H1 (cell line): Measurements from ENCODE around the gene GFOD1. TPM values are rescaled to one million over a fixed set of nuclear protein-coding genes. Genes with fewer than 3 reads are reported as not detected.

Experiments
- CTCF ChIA-PET: fragments of 300-600 bp; sonication (Branson Sonifier 250); formaldehyde crosslinking; loops from one replicate; lab custom pipeline; 2021; ENCODE audit not compliant: partially characterized antibody; lab: Charles Lee
- POLR2A ChIA-PET: fragments of 300-600 bp; sonication (Branson Sonifier 250); formaldehyde crosslinking; loops from one replicate; lab custom pipeline; 2021; ENCODE audit warnings: inconsistent platforms; ENCODE audit not compliant: partially characterized antibody; lab: Charles Lee
- DNase-seq, 2 experiments: peaks; one replicate each; pipeline versions ENCODE4 v3.0.0 to v3.0.0-alpha.2; 2010 to 2022; ENCODE audit warnings: low spot score in 2 of 2, low read depth in 1 of 2, mixed read lengths in 1 of 2
- FAIRE-seq: peaks from 2 replicates; lab custom pipeline; 2011; peaks lifted over from hg19 to GRCh38; lab: Jason Lieb, UNC
- H2AFZ ChIP-seq: 2 replicates; pipeline ENCODE4 v1.8.1; 2012; ENCODE audit warnings: low read length, inconsistent platforms
- H2AK5ac ChIP-seq: 2 replicates; pipeline ENCODE4 v1.6.1; 2013; ENCODE audit warnings: low read depth, low read length
- H2BK120ac ChIP-seq: replicated peaks from 2 replicates; pipeline ENCODE3; 2013; ENCODE audit warnings: low read depth, low read length, inconsistent platforms
- H2BK12ac ChIP-seq: 2 replicates; pipeline ENCODE4 v1.6.1; 2013; ENCODE audit warnings: low read depth, low read length
- H2BK15ac ChIP-seq: 2 replicates; pipeline ENCODE4 v1.6.1; 2013; ENCODE audit warnings: low read length
- H2BK20ac ChIP-seq: 2 replicates; pipeline ENCODE4 v1.6.1; 2013; ENCODE audit warnings: low read length
- H2BK5ac ChIP-seq: 2 replicates; pipeline ENCODE4 v1.6.1; 2013; ENCODE audit warnings: low read depth, low read length
- H3K14ac ChIP-seq: 2 replicates; pipeline ENCODE4 v1.6.1; 2013; ENCODE audit warnings: inconsistent platforms; ENCODE audit not compliant: insufficient read length
- H3K18ac ChIP-seq: 2 replicates; pipeline ENCODE4 v1.6.1; 2013; ENCODE audit warnings: low read length; ENCODE audit errors: extremely low read depth
- H3K23ac ChIP-seq: 2 replicates; pipeline ENCODE4 v1.6.1; 2013; ENCODE audit warnings: inconsistent platforms; ENCODE audit not compliant: insufficient read length
- H3K23me2 ChIP-seq: 2 replicates; pipeline ENCODE4 v1.6.1; 2013; ENCODE audit warnings: low read depth, low read length
- H3K27ac ChIP-seq: 2 replicates; pipeline ENCODE4 v1.6.1; 2011; ENCODE audit warnings: low read depth, low read length, inconsistent platforms
- H3K27me3 ChIP-seq, 4 experiments: replicated peaks in 1 of 4; 1 replicate in 1 of 4; 2 replicates in 3 of 4; pipeline versions ENCODE4 v1.6.1 to v1.8.1; 2011 to 2013; ENCODE audit warnings: low read length in 3 of 4, mild to moderate bottlenecking in 3 of 4, inconsistent platforms in 2 of 4, mixed read lengths in 2 of 4, moderate library complexity in 1 of 4; ENCODE audit not compliant: control insufficient read depth in 3 of 4, insufficient read depth in 3 of 4; ENCODE audit errors: extremely low read depth in 1 of 4
- H3K36me3 ChIP-seq, 4 experiments: 2 replicates each; pipeline versions ENCODE4 v1.6.1 to v1.8.1; 2011 to 2013; ENCODE audit warnings: mild to moderate bottlenecking in 4 of 4, low read length in 3 of 4, moderate library complexity in 2 of 4, control low read depth in 1 of 4, inconsistent platforms in 1 of 4; ENCODE audit not compliant: insufficient read depth in 4 of 4, control insufficient read depth in 2 of 4
- H3K4ac ChIP-seq: replicated peaks from 2 replicates; pipeline ENCODE3; 2013; ENCODE audit warnings: low read length, low read depth, mixed read lengths, inconsistent platforms; ENCODE audit not compliant: insufficient read length
- H3K4me1 ChIP-seq, 4 experiments: replicated peaks in 1 of 4; 1 replicate in 1 of 4; 2 replicates in 3 of 4; pipeline versions ENCODE4 v1.6.1 to v1.8.1; 2011 to 2013; ENCODE audit warnings: low read length in 3 of 4, inconsistent platforms in 2 of 4, mixed read lengths in 1 of 4; ENCODE audit not compliant: insufficient read depth in 4 of 4, control insufficient read depth in 3 of 4
- H3K4me2 ChIP-seq, 2 experiments: 2 replicates each; pipeline versions ENCODE4 v1.6.1 to v1.8.1; 2011 to 2013; ENCODE audit warnings: low read depth in 2 of 2, low read length in 2 of 2, control low read depth in 1 of 2, inconsistent platforms in 1 of 2, mild to moderate bottlenecking in 1 of 2; ENCODE audit not compliant: insufficient read depth in 1 of 2
- H3K4me3 ChIP-seq, 4 experiments: fragments of 200-600, 300-600 bp in 1 of 4; sonication (generic), shearing (Covaris generic), sonication (Bioruptor Twin) in 1 of 4; 2 replicates each; pipeline versions ENCODE4 v1.5.1 to v1.8.1; 2011 to 2016; ENCODE audit warnings: low read length in 4 of 4, low read depth in 3 of 4, control low read depth in 2 of 4, inconsistent platforms in 2 of 4, mild to moderate bottlenecking in 2 of 4, mixed read lengths in 1 of 4, moderate library complexity in 1 of 4; ENCODE audit not compliant: insufficient read depth in 2 of 4; ENCODE audit errors: extremely low read depth in 1 of 4
- H3K56ac ChIP-seq: replicated peaks from 2 replicates; pipeline ENCODE3; 2013; ENCODE audit warnings: low read depth, mild to moderate bottlenecking, mixed read lengths, low read length, inconsistent platforms; ENCODE audit not compliant: insufficient read length
- H3K79me1 ChIP-seq: 2 replicates; pipeline ENCODE4 v1.6.1; 2013; ENCODE audit warnings: low read depth, low read length, control low read depth
- H3K79me2 ChIP-seq, 2 experiments: 2 replicates each; pipeline versions ENCODE4 v1.6.1 to v1.8.1; 2012 to 2013; ENCODE audit warnings: low read length in 2 of 2, mild to moderate bottlenecking in 2 of 2, inconsistent platforms in 1 of 2; ENCODE audit not compliant: insufficient read depth in 2 of 2, control insufficient read depth in 1 of 2
- H3K9ac ChIP-seq, 4 experiments: replicated peaks in 1 of 4; 1 replicate in 1 of 4; 2 replicates in 3 of 4; pipeline versions ENCODE4 v1.6.1 to v1.8.1; 2011 to 2013; ENCODE audit warnings: low read depth in 3 of 4, low read length in 3 of 4, control low read depth in 2 of 4, mild to moderate bottlenecking in 2 of 4, moderate library complexity in 2 of 4, inconsistent platforms in 1 of 4; ENCODE audit errors: extremely low read depth in 1 of 4
- H3K9me3 ChIP-seq, 2 experiments: 2 replicates each; pipeline versions ENCODE4 v1.6.1 to v1.8.1; 2012 to 2013; ENCODE audit warnings: mild to moderate bottlenecking in 2 of 2, moderate library complexity in 2 of 2, control low read depth in 1 of 2, inconsistent platforms in 1 of 2, low read depth in 1 of 2, low read length in 1 of 2, mixed read lengths in 1 of 2; ENCODE audit not compliant: insufficient read depth in 2 of 2
- H4K20me1 ChIP-seq, 2 experiments: replicated peaks in 1 of 2; 2 replicates each; pipeline versions ENCODE3 to v1.8.1; 2011 to 2013; ENCODE audit warnings: inconsistent platforms in 2 of 2, low read length in 2 of 2, mild to moderate bottlenecking in 1 of 2; ENCODE audit not compliant: insufficient read depth in 2 of 2, control insufficient read depth in 1 of 2
- H4K5ac ChIP-seq: 2 replicates; pipeline ENCODE4 v1.6.1; 2013; ENCODE audit warnings: low read length, low read depth, mixed read lengths, inconsistent platforms; ENCODE audit not compliant: insufficient read length
- H4K8ac ChIP-seq: 2 replicates; pipeline ENCODE4 v1.8.0; 2013; ENCODE audit warnings: mild to moderate bottlenecking, moderate library complexity, low read length, inconsistent platforms; ENCODE audit not compliant: insufficient read depth; ENCODE audit errors: extremely low read depth
- H4K91ac ChIP-seq: replicated peaks from 2 replicates; pipeline ENCODE3; 2013; ENCODE audit warnings: low read length, mixed read lengths, inconsistent platforms; ENCODE audit not compliant: insufficient read length
- CTBP2 ChIP-seq: IDR thresholded peaks from 2 replicates; pipeline ENCODE4 v1.7.0; 2011; ENCODE audit warnings: borderline replicate concordance, mild to moderate bottlenecking, moderate library complexity, mixed read lengths, low read length; ENCODE audit not compliant: insufficient read depth, insufficient read length
- HDAC6 ChIP-seq: IDR thresholded peaks from one replicate; pipeline ENCODE4 v1.7.1; 2012; ENCODE audit warnings: low read depth, mild to moderate bottlenecking, inconsistent platforms, low read length, moderate library complexity
- KDM5A ChIP-seq: fragments of 200-600 bp; IDR thresholded peaks from 2 replicates; pipeline ENCODE4 v1.7.1; 2012; ENCODE audit warnings: mild to moderate bottlenecking, low read length, inconsistent platforms, mixed read lengths
- TAF1 ChIP-seq: IDR thresholded peaks from 2 replicates; pipeline ENCODE4 v1.6.1; 2011; ENCODE audit warnings: mild to moderate bottlenecking, low read depth, low read length
- TEAD4 ChIP-seq: IDR thresholded peaks from 2 replicates; pipeline ENCODE4 v1.6.1; 2012; ENCODE audit warnings: low read depth, low read length, inconsistent platforms, mixed read lengths
- USF2 ChIP-seq: IDR thresholded peaks from 2 replicates; pipeline ENCODE4 v1.6.1; 2011; ENCODE audit warnings: low read length, improper control_type of control experiment
- WGBS, 2 experiments: shearing (Covaris generic) in 1 of 2; methylation state at CpG; one replicate each; pipeline versions ENCODE4 v1.1.6 to v1.1.7; 2013 to 2015; ENCODE audit warnings: low lambda C conversion rate in 2 of 2, mixed read lengths in 2 of 2, inconsistent platforms in 1 of 2, low coverage in 1 of 2, missing lambda C conversion rate in 1 of 2; ENCODE audit not compliant: insufficient replicate concordance in 2 of 2, insufficient coverage in 1 of 2, insufficient read length in 1 of 2; ENCODE audit errors: extremely low coverage in 1 of 2, missing lambda C conversion rate in 1 of 2; 5-methylcytosine and 5-hydroxymethylcytosine counted together
- polyA plus RNA-seq, 7 experiments: library from polyadenylated mRNA; depleted of rRNA in 3 of 7; stranded (reverse) in 5 of 7; unstranded in 2 of 7; fragments of >200 nt in 5 of 7; fragments of 200-250 nt in 2 of 7; gene quantifications; 1 replicate in 5 of 7; 2 replicates in 1 of 7; 4 replicates in 1 of 7; pipeline versions ENCODE4 v1.2.1 to v1.2.3, GENCODE V29; 2011 to 2013; ENCODE audit warnings: missing spikeins in 2 of 7, mixed read lengths in 2 of 7
- total RNA-seq: library from RNA; stranded (reverse); fragmentation: NEBNext Ultra II Directional; extraction: Animal tissue kit (Norgen Biotek cat#: 25700); gene quantifications from 2 replicates; pipeline ENCODE4 v1.2.1, GENCODE V29; 2021

The GFOD1 gene
- total and polyA plus RNA-seq, 2 of the 8 experiments (the other 6 are each of a cell fraction or from before 2014, with no cell fraction given): 2.5 to 8.8 TPM

DNA sequence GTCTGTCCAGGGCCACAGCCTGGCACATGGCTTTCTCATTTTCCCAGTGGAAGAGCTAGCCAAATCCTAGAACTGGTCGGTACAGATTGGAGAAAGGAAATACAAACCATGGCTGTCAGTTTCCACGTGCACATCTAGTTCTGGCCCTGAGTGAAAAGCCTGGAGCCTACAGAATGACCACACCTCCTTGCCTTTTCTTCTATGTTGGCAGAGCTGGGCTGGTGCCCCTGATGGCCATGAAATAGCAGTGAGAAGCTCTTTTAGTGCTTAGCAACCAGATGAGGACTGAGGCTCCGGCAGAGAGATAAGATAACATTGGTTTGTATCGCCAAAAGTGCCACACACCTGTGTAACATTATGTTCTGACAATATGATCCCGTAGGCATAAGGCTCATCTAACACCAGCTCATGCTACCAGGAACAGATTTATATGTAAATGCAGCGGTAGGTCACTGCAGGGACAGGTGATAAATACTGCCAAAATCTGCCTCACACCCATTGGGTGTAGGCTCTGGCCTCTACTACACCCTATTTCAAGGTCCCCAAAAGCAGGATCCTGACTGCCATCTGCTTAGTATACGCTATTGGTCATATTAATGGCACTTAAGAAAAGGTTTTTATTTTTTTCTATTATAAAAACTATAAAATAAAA, 119.2 kb downstream of the GFOD1 start:
- FAIRE-seq: no peak
- Histone ChIP-seq H4K5ac (no peak overlapping the region), H2BK15ac (0 out of 2 replicates have a peak overlapping the region, but pooled peaks have one; percentile 3), H2BK5ac (no peak overlapping the region), H2BK20ac (no peak overlapping the region), H3K36me3 (peaks cover 0 to 4% (median 0%) of the 10 kb centered on the region in 4 experiments; a peak in 1 of 8 replicates), H3K79me1 (no peaks in the 10 kb centered on the region; the same call in 1 of the 2 replicates), H3K23ac (no peak overlapping the region), H3K4me3 (no peak overlapping the region), H2BK12ac (no peak overlapping the region), H4K8ac (no peak overlapping the region), H2BK120ac (no peak overlapping the region), H3K18ac (no peak overlapping the region), H2AK5ac (no peak overlapping the region), H3K4ac (no peak overlapping the region), H3K14ac (no peak overlapping the region), H3K9me3 (no peaks in the 10 kb centered on the region), H3K4me1 (peaks cover 0 to 15% (median 4%) of the 10 kb centered on the region in 4 experiments; a peak in 5 of 7 replicates), H3K23me2 (no peaks in the 10 kb centered on the region), H4K20me1 (no peaks in the 10 kb centered on the region), H3K27ac (no peak overlapping the region), H3K9ac (0 out of 7 replicates have a peak overlapping the region, but pooled peaks of 1 of the 4 experiments have one; percentile 25), H3K56ac (no peak overlapping the region), H3K79me2 (no peaks in the 10 kb centered on the region), H2AFZ (no peak overlapping the region), H4K91ac (no peak overlapping the region), H3K4me2 (0 out of 4 replicates have a peak overlapping the region, but pooled peaks of 1 of the 2 experiments have one; percentile 6), H3K27me3 (no peaks in the 10 kb centered on the region)
- ChIA-PET POLR2A (interaction anchor here (1.0 kb wide), 1 partner anchor 13 kb away, joined by 3 read pairs; no protein-coding TSS in a partner anchor), CTCF (interaction anchor here (1.0 to 1.4 kb wide), 3 partner anchors 9 to 207 kb away, joined by 5 to 7 read pairs (median 6); partner anchors contain the start of gene SIRT5)
- no peak for TF ChIP-seq HDAC6
- TF ChIP-seq USF2: no peak
- no peak for TF ChIP-seq TEAD4
- TF ChIP-seq CTBP2: no peak
- TF ChIP-seq KDM5A: no peak
- TF ChIP-seq TAF1: no peak
- 91% methylated on average over 7 of the region's 7 CpGs; no CpG with 5 or more reads in 1 of the 2 experiments for WGBS, 2 experiments
- no peak for DNase-seq
